HL-60 (cell line): ENCODE measurements around the gene HEMK1.

Experiments
- DNase-seq, 2 experiments: peaks; one replicate each; pipeline ENCODE4 v3.0.0-alpha.2; 2010 to 2020; ENCODE audit warnings: low read depth in 1 of 2, low spot score in 1 of 2
- H3K27ac ChIP-seq: fragments of 250-450 bp; sonication (Bioruptor Pico); replicated peaks from 2 replicates; pipeline ENCODE4 v1.5.1; 2020; ENCODE audit warnings: mild to moderate bottlenecking, moderate library complexity
- H3K27me3 ChIP-seq: fragments of 250-450 bp; sonication (Bioruptor Pico); 2 replicates; pipeline ENCODE4 v1.5.1; 2021; ENCODE audit warnings: mild to moderate bottlenecking, moderate library complexity; ENCODE audit not compliant: insufficient read depth, poor library complexity, severe bottlenecking
- H3K4me3 ChIP-seq: replicated peaks from 2 replicates; pipeline ENCODE4 v1.5.1; 2011; ENCODE audit warnings: mild to moderate bottlenecking, control low read depth, low read length; ENCODE audit not compliant: insufficient read depth
- GABPA ChIP-seq: IDR thresholded peaks from 2 replicates; pipeline ENCODE4 v1.6.1; 2012; ENCODE audit warnings: low read depth
- POLR2AphosphoS5 ChIP-seq: IDR thresholded peaks from 2 replicates; pipeline ENCODE4 v1.6.1; 2012; ENCODE audit warnings: low read depth
- SPI1 ChIP-seq: IDR thresholded peaks from 2 replicates; pipeline ENCODE4 v1.6.1; 2012; ENCODE audit warnings: low read depth, mild to moderate bottlenecking, borderline replicate concordance
- TF ChIP-seq, protein P1 (sequence below): IDR thresholded peaks from one replicate; pipeline ENCODE4 v1.5.1; 2011; ENCODE audit warnings: low read length, control low read depth, inconsistent platforms; ENCODE audit not compliant: insufficient read depth
- TF ChIP-seq, protein P2 (sequence below): IDR thresholded peaks from 2 replicates; pipeline ENCODE4 v1.6.1; 2012; ENCODE audit warnings: low read depth; ENCODE audit not compliant: insufficient replicate concordance

The HEMK1 gene

DNA sequence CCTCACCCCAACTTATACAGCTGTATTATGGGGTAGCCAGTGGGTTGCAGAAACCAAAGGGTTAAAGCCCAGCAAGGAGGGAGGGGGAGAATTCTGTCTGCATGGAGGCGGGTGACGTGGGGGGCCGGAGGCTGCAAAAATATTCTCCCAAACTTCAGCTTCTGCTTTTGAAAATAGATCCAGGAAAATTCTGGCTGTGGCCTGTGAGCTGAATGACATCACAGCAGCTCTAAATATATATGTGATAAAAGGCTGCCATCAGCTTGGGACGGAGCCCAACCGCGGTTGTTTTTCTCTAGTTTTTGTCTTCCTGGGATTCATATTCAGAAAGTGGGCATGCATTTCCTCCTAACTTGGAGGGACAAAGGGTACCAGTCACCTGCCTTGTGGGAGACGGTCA lies 75.2 kb downstream of the HEMK1 start:
- no peak overlapping the region for H3K27ac ChIP-seq
- H3K4me3 ChIP-seq = no peak overlapping the region
- DNase-seq = no peak
- no peaks in the 10 kb centered on the region for H3K27me3 ChIP-seq
- TF ChIP-seq, protein P1, sequence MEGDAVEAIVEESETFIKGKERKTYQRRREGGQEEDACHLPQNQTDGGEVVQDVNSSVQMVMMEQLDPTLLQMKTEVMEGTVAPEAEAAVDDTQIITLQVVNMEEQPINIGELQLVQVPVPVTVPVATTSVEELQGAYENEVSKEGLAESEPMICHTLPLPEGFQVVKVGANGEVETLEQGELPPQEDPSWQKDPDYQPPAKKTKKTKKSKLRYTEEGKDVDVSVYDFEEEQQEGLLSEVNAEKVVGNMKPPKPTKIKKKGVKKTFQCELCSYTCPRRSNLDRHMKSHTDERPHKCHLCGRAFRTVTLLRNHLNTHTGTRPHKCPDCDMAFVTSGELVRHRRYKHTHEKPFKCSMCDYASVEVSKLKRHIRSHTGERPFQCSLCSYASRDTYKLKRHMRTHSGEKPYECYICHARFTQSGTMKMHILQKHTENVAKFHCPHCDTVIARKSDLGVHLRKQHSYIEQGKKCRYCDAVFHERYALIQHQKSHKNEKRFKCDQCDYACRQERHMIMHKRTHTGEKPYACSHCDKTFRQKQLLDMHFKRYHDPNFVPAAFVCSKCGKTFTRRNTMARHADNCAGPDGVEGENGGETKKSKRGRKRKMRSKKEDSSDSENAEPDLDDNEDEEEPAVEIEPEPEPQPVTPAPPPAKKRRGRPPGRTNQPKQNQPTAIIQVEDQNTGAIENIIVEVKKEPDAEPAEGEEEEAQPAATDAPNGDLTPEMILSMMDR = no peak
- TF ChIP-seq, protein P2, sequence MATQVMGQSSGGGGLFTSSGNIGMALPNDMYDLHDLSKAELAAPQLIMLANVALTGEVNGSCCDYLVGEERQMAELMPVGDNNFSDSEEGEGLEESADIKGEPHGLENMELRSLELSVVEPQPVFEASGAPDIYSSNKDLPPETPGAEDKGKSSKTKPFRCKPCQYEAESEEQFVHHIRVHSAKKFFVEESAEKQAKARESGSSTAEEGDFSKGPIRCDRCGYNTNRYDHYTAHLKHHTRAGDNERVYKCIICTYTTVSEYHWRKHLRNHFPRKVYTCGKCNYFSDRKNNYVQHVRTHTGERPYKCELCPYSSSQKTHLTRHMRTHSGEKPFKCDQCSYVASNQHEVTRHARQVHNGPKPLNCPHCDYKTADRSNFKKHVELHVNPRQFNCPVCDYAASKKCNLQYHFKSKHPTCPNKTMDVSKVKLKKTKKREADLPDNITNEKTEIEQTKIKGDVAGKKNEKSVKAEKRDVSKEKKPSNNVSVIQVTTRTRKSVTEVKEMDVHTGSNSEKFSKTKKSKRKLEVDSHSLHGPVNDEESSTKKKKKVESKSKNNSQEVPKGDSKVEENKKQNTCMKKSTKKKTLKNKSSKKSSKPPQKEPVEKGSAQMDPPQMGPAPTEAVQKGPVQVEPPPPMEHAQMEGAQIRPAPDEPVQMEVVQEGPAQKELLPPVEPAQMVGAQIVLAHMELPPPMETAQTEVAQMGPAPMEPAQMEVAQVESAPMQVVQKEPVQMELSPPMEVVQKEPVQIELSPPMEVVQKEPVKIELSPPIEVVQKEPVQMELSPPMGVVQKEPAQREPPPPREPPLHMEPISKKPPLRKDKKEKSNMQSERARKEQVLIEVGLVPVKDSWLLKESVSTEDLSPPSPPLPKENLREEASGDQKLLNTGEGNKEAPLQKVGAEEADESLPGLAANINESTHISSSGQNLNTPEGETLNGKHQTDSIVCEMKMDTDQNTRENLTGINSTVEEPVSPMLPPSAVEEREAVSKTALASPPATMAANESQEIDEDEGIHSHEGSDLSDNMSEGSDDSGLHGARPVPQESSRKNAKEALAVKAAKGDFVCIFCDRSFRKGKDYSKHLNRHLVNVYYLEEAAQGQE = no peak
- TF ChIP-seq SPI1 (no peak), POLR2AphosphoS5 (no peak), GABPA (no peak)

DNA sequence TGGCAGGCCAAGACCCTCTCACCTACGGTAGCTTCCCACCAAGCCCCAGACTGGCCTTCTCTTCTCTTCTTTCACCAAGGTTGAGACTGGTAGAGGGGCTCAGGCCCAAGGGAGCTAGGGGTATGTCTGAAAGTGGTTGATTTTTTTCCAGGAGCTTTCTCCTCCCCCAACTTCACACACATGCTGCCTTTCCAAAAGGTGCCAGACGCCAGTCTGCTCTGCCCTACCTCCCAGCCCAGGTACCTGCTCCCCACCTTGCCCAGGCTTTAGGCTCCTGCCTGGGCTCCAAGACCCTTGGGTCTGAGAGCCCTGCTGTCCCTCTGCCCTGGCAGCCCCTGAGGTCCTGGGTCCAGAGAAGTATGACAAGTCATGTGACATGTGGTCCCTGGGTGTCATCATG lies 76.1 kb downstream of the HEMK1 start:
- Histone ChIP-seq H3K27ac (no peak overlapping the region), H3K27me3 (no peaks in the 10 kb centered on the region), H3K4me3 (no peak overlapping the region)
- no peak for TF ChIP-seq GABPA
- no peak for TF ChIP-seq SPI1
- TF ChIP-seq, protein P2 = no peak
- TF ChIP-seq, protein P1 = no peak
- TF ChIP-seq POLR2AphosphoS5 = no peak
- no peak for DNase-seq
